ENCODE data around the gene ERO1A.

- TF ChIP-seq, protein P1, sequence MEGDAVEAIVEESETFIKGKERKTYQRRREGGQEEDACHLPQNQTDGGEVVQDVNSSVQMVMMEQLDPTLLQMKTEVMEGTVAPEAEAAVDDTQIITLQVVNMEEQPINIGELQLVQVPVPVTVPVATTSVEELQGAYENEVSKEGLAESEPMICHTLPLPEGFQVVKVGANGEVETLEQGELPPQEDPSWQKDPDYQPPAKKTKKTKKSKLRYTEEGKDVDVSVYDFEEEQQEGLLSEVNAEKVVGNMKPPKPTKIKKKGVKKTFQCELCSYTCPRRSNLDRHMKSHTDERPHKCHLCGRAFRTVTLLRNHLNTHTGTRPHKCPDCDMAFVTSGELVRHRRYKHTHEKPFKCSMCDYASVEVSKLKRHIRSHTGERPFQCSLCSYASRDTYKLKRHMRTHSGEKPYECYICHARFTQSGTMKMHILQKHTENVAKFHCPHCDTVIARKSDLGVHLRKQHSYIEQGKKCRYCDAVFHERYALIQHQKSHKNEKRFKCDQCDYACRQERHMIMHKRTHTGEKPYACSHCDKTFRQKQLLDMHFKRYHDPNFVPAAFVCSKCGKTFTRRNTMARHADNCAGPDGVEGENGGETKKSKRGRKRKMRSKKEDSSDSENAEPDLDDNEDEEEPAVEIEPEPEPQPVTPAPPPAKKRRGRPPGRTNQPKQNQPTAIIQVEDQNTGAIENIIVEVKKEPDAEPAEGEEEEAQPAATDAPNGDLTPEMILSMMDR (IDR thresholded peaks at IDR 0.05 in 2 of 3, conservative IDR thresholded peaks at IDR 0.05 in 1 of 3; ENCODE audit: borderline replicate concordance in 1 of 3, insufficient read depth in 1 of 3, low read depth in 2 of 3, low read length in 2 of 3): no peak
- TF ChIP-seq ELF1 (IDR thresholded peaks at IDR 0.05; ENCODE audit: borderline replicate concordance, low read depth) (no peak), POLR2A (IDR thresholded peaks at IDR 0.05; ENCODE audit: borderline replicate concordance, extremely low read depth, insufficient read depth, insufficient read length) (no peak), ZNF274 (IDR thresholded peaks at IDR 0.05; ENCODE audit: low read depth, low read length) (no peak), FOSL1 (IDR thresholded peaks at IDR 0.05; ENCODE audit: low read depth) (no peak), YY1 (IDR thresholded peaks at IDR 0.05; ENCODE audit: extremely low read depth, insufficient replicate concordance, low read depth, low read length) (no peak)
- TF ChIP-seq, protein P2, sequence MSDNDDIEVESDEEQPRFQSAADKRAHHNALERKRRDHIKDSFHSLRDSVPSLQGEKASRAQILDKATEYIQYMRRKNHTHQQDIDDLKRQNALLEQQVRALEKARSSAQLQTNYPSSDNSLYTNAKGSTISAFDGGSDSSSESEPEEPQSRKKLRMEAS (IDR thresholded peaks at IDR 0.05): no peak
Measured at GRCh38 chr14:52660832-52661231, 34.5 kb downstream of the ERO1A start.
